H1 (cell line): ENCODE measurements around the gene SEL1L3. TPM values are rescaled to one million over a fixed set of nuclear protein-coding genes. Genes with fewer than 3 reads are reported as not detected.

ENCODE experiments used
- CTCF ChIA-PET: fragments of 300-600 bp; sonication (Branson Sonifier 250); formaldehyde crosslinking; loops from one replicate; lab custom pipeline; 2021; ENCODE audit not compliant: partially characterized antibody; lab: Charles Lee
- POLR2A ChIA-PET: fragments of 300-600 bp; sonication (Branson Sonifier 250); formaldehyde crosslinking; loops from one replicate; lab custom pipeline; 2021; ENCODE audit warnings: inconsistent platforms; ENCODE audit not compliant: partially characterized antibody; lab: Charles Lee
- DNase-seq, 2 experiments: peaks; one replicate each; pipeline versions ENCODE4 v3.0.0 to v3.0.0-alpha.2; 2010 to 2022; ENCODE audit warnings: low spot score in 2 of 2, low read depth in 1 of 2, mixed read lengths in 1 of 2
- FAIRE-seq: peaks from 2 replicates; lab custom pipeline; 2011; peaks lifted over from hg19 to GRCh38; lab: Jason Lieb, UNC
- H2AFZ ChIP-seq: 2 replicates; pipeline ENCODE4 v1.8.1; 2012; ENCODE audit warnings: low read length, inconsistent platforms
- H2AK5ac ChIP-seq: 2 replicates; pipeline ENCODE4 v1.6.1; 2013; ENCODE audit warnings: low read depth, low read length
- H2BK120ac ChIP-seq: replicated peaks from 2 replicates; pipeline ENCODE3; 2013; ENCODE audit warnings: low read depth, low read length, inconsistent platforms
- H2BK12ac ChIP-seq: 2 replicates; pipeline ENCODE4 v1.6.1; 2013; ENCODE audit warnings: low read depth, low read length
- H2BK15ac ChIP-seq: 2 replicates; pipeline ENCODE4 v1.6.1; 2013; ENCODE audit warnings: low read length
- H2BK20ac ChIP-seq: 2 replicates; pipeline ENCODE4 v1.6.1; 2013; ENCODE audit warnings: low read length
- H2BK5ac ChIP-seq: 2 replicates; pipeline ENCODE4 v1.6.1; 2013; ENCODE audit warnings: low read depth, low read length
- H3K14ac ChIP-seq: 2 replicates; pipeline ENCODE4 v1.6.1; 2013; ENCODE audit warnings: inconsistent platforms; ENCODE audit not compliant: insufficient read length
- H3K18ac ChIP-seq: 2 replicates; pipeline ENCODE4 v1.6.1; 2013; ENCODE audit warnings: low read length; ENCODE audit errors: extremely low read depth
- H3K23ac ChIP-seq: 2 replicates; pipeline ENCODE4 v1.6.1; 2013; ENCODE audit warnings: inconsistent platforms; ENCODE audit not compliant: insufficient read length
- H3K23me2 ChIP-seq: 2 replicates; pipeline ENCODE4 v1.6.1; 2013; ENCODE audit warnings: low read depth, low read length
- H3K27ac ChIP-seq: 2 replicates; pipeline ENCODE4 v1.6.1; 2011; ENCODE audit warnings: low read depth, low read length, inconsistent platforms
- H3K27me3 ChIP-seq, 4 experiments: replicated peaks in 1 of 4; 1 replicate in 1 of 4; 2 replicates in 3 of 4; pipeline versions ENCODE4 v1.6.1 to v1.8.1; 2011 to 2013; ENCODE audit warnings: low read length in 3 of 4, mild to moderate bottlenecking in 3 of 4, inconsistent platforms in 2 of 4, mixed read lengths in 2 of 4, moderate library complexity in 1 of 4; ENCODE audit not compliant: control insufficient read depth in 3 of 4, insufficient read depth in 3 of 4; ENCODE audit errors: extremely low read depth in 1 of 4
- H3K36me3 ChIP-seq, 4 experiments: 2 replicates each; pipeline versions ENCODE4 v1.6.1 to v1.8.1; 2011 to 2013; ENCODE audit warnings: mild to moderate bottlenecking in 4 of 4, low read length in 3 of 4, moderate library complexity in 2 of 4, control low read depth in 1 of 4, inconsistent platforms in 1 of 4; ENCODE audit not compliant: insufficient read depth in 4 of 4, control insufficient read depth in 2 of 4
- H3K4ac ChIP-seq: replicated peaks from 2 replicates; pipeline ENCODE3; 2013; ENCODE audit warnings: low read length, low read depth, mixed read lengths, inconsistent platforms; ENCODE audit not compliant: insufficient read length
- H3K4me1 ChIP-seq, 4 experiments: replicated peaks in 1 of 4; 1 replicate in 1 of 4; 2 replicates in 3 of 4; pipeline versions ENCODE4 v1.6.1 to v1.8.1; 2011 to 2013; ENCODE audit warnings: low read length in 3 of 4, inconsistent platforms in 2 of 4, mixed read lengths in 1 of 4; ENCODE audit not compliant: insufficient read depth in 4 of 4, control insufficient read depth in 3 of 4
- H3K4me2 ChIP-seq, 2 experiments: 2 replicates each; pipeline versions ENCODE4 v1.6.1 to v1.8.1; 2011 to 2013; ENCODE audit warnings: low read depth in 2 of 2, low read length in 2 of 2, control low read depth in 1 of 2, inconsistent platforms in 1 of 2, mild to moderate bottlenecking in 1 of 2; ENCODE audit not compliant: insufficient read depth in 1 of 2
- H3K4me3 ChIP-seq, 4 experiments: fragments of 200-600, 300-600 bp in 1 of 4; sonication (generic), shearing (Covaris generic), sonication (Bioruptor Twin) in 1 of 4; 2 replicates each; pipeline versions ENCODE4 v1.5.1 to v1.8.1; 2011 to 2016; ENCODE audit warnings: low read length in 4 of 4, low read depth in 3 of 4, control low read depth in 2 of 4, inconsistent platforms in 2 of 4, mild to moderate bottlenecking in 2 of 4, mixed read lengths in 1 of 4, moderate library complexity in 1 of 4; ENCODE audit not compliant: insufficient read depth in 2 of 4; ENCODE audit errors: extremely low read depth in 1 of 4
- H3K56ac ChIP-seq: replicated peaks from 2 replicates; pipeline ENCODE3; 2013; ENCODE audit warnings: low read depth, mild to moderate bottlenecking, mixed read lengths, low read length, inconsistent platforms; ENCODE audit not compliant: insufficient read length
- H3K79me1 ChIP-seq: 2 replicates; pipeline ENCODE4 v1.6.1; 2013; ENCODE audit warnings: low read depth, low read length, control low read depth
- H3K79me2 ChIP-seq, 2 experiments: 2 replicates each; pipeline versions ENCODE4 v1.6.1 to v1.8.1; 2012 to 2013; ENCODE audit warnings: low read length in 2 of 2, mild to moderate bottlenecking in 2 of 2, inconsistent platforms in 1 of 2; ENCODE audit not compliant: insufficient read depth in 2 of 2, control insufficient read depth in 1 of 2
- H3K9ac ChIP-seq, 4 experiments: replicated peaks in 1 of 4; 1 replicate in 1 of 4; 2 replicates in 3 of 4; pipeline versions ENCODE4 v1.6.1 to v1.8.1; 2011 to 2013; ENCODE audit warnings: low read depth in 3 of 4, low read length in 3 of 4, control low read depth in 2 of 4, mild to moderate bottlenecking in 2 of 4, moderate library complexity in 2 of 4, inconsistent platforms in 1 of 4; ENCODE audit errors: extremely low read depth in 1 of 4
- H3K9me3 ChIP-seq, 2 experiments: 2 replicates each; pipeline versions ENCODE4 v1.6.1 to v1.8.1; 2012 to 2013; ENCODE audit warnings: mild to moderate bottlenecking in 2 of 2, moderate library complexity in 2 of 2, control low read depth in 1 of 2, inconsistent platforms in 1 of 2, low read depth in 1 of 2, low read length in 1 of 2, mixed read lengths in 1 of 2; ENCODE audit not compliant: insufficient read depth in 2 of 2
- H4K20me1 ChIP-seq, 2 experiments: replicated peaks in 1 of 2; 2 replicates each; pipeline versions ENCODE3 to v1.8.1; 2011 to 2013; ENCODE audit warnings: inconsistent platforms in 2 of 2, low read length in 2 of 2, mild to moderate bottlenecking in 1 of 2; ENCODE audit not compliant: insufficient read depth in 2 of 2, control insufficient read depth in 1 of 2
- H4K5ac ChIP-seq: 2 replicates; pipeline ENCODE4 v1.6.1; 2013; ENCODE audit warnings: low read length, low read depth, mixed read lengths, inconsistent platforms; ENCODE audit not compliant: insufficient read length
- H4K8ac ChIP-seq: 2 replicates; pipeline ENCODE4 v1.8.0; 2013; ENCODE audit warnings: mild to moderate bottlenecking, moderate library complexity, low read length, inconsistent platforms; ENCODE audit not compliant: insufficient read depth; ENCODE audit errors: extremely low read depth
- H4K91ac ChIP-seq: replicated peaks from 2 replicates; pipeline ENCODE3; 2013; ENCODE audit warnings: low read length, mixed read lengths, inconsistent platforms; ENCODE audit not compliant: insufficient read length
- BRCA1 ChIP-seq: IDR thresholded peaks from 2 replicates; pipeline ENCODE4 v1.6.1; 2012; ENCODE audit warnings: low read depth, low read length, improper control_type of control experiment
- CHD2 ChIP-seq: IDR thresholded peaks from 2 replicates; pipeline ENCODE4 v1.6.1; 2012; ENCODE audit warnings: low read length, improper control_type of control experiment
- HDAC2 ChIP-seq, 2 experiments: fragments of 300-600 bp in 1 of 2; sonication (generic) in 1 of 2; IDR thresholded peaks; 2 replicates each; pipeline ENCODE4 v1.6.1; 2011 to 2012; ENCODE audit warnings: low read depth in 2 of 2, low read length in 2 of 2, mild to moderate bottlenecking in 2 of 2, moderate library complexity in 2 of 2, borderline replicate concordance in 1 of 2, inconsistent platforms in 1 of 2
- JUN ChIP-seq: IDR thresholded peaks from 2 replicates; pipeline ENCODE4 v1.6.1; 2011; ENCODE audit warnings: low read depth, mild to moderate bottlenecking, improper control_type of control experiment, low read length
- NANOG ChIP-seq: IDR thresholded peaks from 2 replicates; pipeline ENCODE4 v1.6.1; 2011; ENCODE audit warnings: low read length, low read depth, mild to moderate bottlenecking, inconsistent platforms; ENCODE audit not compliant: insufficient read depth, poor library complexity, severe bottlenecking
- POLR2AphosphoS5 ChIP-seq: IDR thresholded peaks from 2 replicates; pipeline ENCODE4 v1.6.1; 2011; ENCODE audit warnings: low read depth, low read length
- POU5F1 ChIP-seq: IDR thresholded peaks from 2 replicates; pipeline ENCODE4 v1.6.1; 2011; ENCODE audit warnings: low read depth, mild to moderate bottlenecking, low read length, moderate library complexity
- SIX5 ChIP-seq: IDR thresholded peaks from 2 replicates; pipeline ENCODE4 v1.6.1; 2011; ENCODE audit warnings: mild to moderate bottlenecking, low read depth, low read length
- WGBS, 2 experiments: shearing (Covaris generic) in 1 of 2; methylation state at CpG; one replicate each; pipeline versions ENCODE4 v1.1.6 to v1.1.7; 2013 to 2015; ENCODE audit warnings: low lambda C conversion rate in 2 of 2, mixed read lengths in 2 of 2, inconsistent platforms in 1 of 2, low coverage in 1 of 2, missing lambda C conversion rate in 1 of 2; ENCODE audit not compliant: insufficient replicate concordance in 2 of 2, insufficient coverage in 1 of 2, insufficient read length in 1 of 2; ENCODE audit errors: extremely low coverage in 1 of 2, missing lambda C conversion rate in 1 of 2; 5-methylcytosine and 5-hydroxymethylcytosine counted together
- polyA plus RNA-seq, 7 experiments: library from polyadenylated mRNA; depleted of rRNA in 3 of 7; stranded (reverse) in 5 of 7; unstranded in 2 of 7; fragments of >200 nt in 5 of 7; fragments of 200-250 nt in 2 of 7; gene quantifications; 1 replicate in 5 of 7; 2 replicates in 1 of 7; 4 replicates in 1 of 7; pipeline versions ENCODE4 v1.2.1 to v1.2.3, GENCODE V29; 2011 to 2013; ENCODE audit warnings: missing spikeins in 2 of 7, mixed read lengths in 2 of 7
- total RNA-seq: library from RNA; stranded (reverse); fragmentation: NEBNext Ultra II Directional; extraction: Animal tissue kit (Norgen Biotek cat#: 25700); gene quantifications from 2 replicates; pipeline ENCODE4 v1.2.1, GENCODE V29; 2021
- TF ChIP-seq, protein P1 (sequence below): IDR thresholded peaks from 2 replicates; pipeline ENCODE4 v1.6.1; 2011; ENCODE audit warnings: low read length, improper control_type of control experiment

The SEL1L3 gene
- total and polyA plus RNA-seq, 2 of the 8 experiments (the other 6 are each of a cell fraction or from before 2014, with no cell fraction given): 18.2 to 54.0 TPM

DNA sequence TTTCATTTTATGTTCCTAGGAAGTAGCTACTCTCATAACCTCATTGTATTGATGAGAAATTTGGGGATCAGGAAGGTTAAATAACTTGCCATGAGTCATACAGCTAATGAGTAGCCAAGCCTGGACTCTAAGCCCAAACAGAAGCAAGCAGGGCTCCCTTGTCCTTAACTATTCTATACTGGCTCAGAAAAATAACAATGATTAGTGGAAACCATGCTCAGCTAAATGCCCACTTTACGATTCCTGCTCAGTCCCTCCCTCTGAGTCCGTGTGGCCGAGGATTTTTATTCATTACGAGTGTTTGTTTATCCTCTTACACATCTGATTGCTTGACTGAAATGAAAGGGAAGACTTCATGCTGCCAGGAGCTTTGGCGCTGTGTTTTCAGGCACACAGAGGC is 106.3 kb downstream of the SEL1L3 start:
- WGBS, 2 experiments: 92% methylated on average over 5 of the region's 5 CpGs; no CpG with 5 or more reads in 1 of the 2 experiments
- POLR2A ChIA-PET: interaction anchor here (1.2 kb wide), 1 partner anchor 9 kb away, joined by 4 read pairs; no protein-coding TSS in a partner anchor
- H4K8ac ChIP-seq: no peak overlapping the region
- no peak for TF ChIP-seq POLR2AphosphoS5
- no peak for TF ChIP-seq JUN
- TF ChIP-seq POU5F1: no peak
- no peak for TF ChIP-seq BRCA1
- no peak for TF ChIP-seq SIX5
- TF ChIP-seq, protein P1, sequence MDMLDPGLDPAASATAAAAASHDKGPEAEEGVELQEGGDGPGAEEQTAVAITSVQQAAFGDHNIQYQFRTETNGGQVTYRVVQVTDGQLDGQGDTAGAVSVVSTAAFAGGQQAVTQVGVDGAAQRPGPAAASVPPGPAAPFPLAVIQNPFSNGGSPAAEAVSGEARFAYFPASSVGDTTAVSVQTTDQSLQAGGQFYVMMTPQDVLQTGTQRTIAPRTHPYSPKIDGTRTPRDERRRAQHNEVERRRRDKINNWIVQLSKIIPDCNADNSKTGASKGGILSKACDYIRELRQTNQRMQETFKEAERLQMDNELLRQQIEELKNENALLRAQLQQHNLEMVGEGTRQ: no peak
- TF ChIP-seq HDAC2 (IDR thresholded peaks at IDR 0.05; ENCODE audit: borderline replicate concordance in 1 of 2, low read depth in 2 of 2, low read length in 2 of 2): no peak
- no peak for TF ChIP-seq NANOG
- no peak for TF ChIP-seq CHD2

More for the DNA sequence above, 106.3 kb downstream of the SEL1L3 start:
- Histone ChIP-seq H3K4me3 (no peak overlapping the region), H3K23ac (no peak overlapping the region), H2BK15ac (no peak overlapping the region), H2AFZ (no peak overlapping the region), H3K9me3 (no peaks in the 10 kb centered on the region), H2BK12ac (no peak overlapping the region), H3K18ac (no peak overlapping the region), H3K4me2 (no peak overlapping the region), H3K36me3 (peaks cover 2 to 36% (median 9%) of the 10 kb centered on the region in 4 experiments; a peak in 7 of 8 replicates), H2BK5ac (no peak overlapping the region), H4K91ac (no peak overlapping the region), H3K4me1 (no peaks in the 10 kb centered on the region), H4K20me1 (no peaks in the 10 kb centered on the region), H3K56ac (no peak overlapping the region), H2BK20ac (no peak overlapping the region), H2AK5ac (no peak overlapping the region), H3K14ac (no peak overlapping the region), H3K9ac (no peak overlapping the region), H3K4ac (no peak overlapping the region), H3K27ac (no peak overlapping the region), H3K79me2 (no peaks in the 10 kb centered on the region), H3K79me1 (no peaks in the 10 kb centered on the region; the same call in 1 of the 2 replicates), H3K27me3 (no peaks in the 10 kb centered on the region), H3K23me2 (no peaks in the 10 kb centered on the region), H2BK120ac (no peak overlapping the region), H4K5ac (no peak overlapping the region)
- DNase-seq (no peak), FAIRE-seq (no peak)
- CTCF ChIA-PET: interaction anchor here (1.1 to 8.1 kb wide), 5 partner anchors 10 to 315 kb away, joined by 3 to 75 read pairs (median 6); no protein-coding TSS in a partner anchor
